SK-N-SH (cell line): ENCODE results near the gene PPP1R9B. TPM values are rescaled to one million over a fixed set of nuclear protein-coding genes. Genes with fewer than 3 reads are reported as not detected.

Experiments
- CTCF ChIA-PET: fragments of 300-600, 350-600 bp; formaldehyde crosslinking; extraction: SDS; loops from one replicate; lab custom pipeline; 2021; lab: Yijun Ruan, JAX
- POLR2A ChIA-PET: fragments of 350-600 bp; sonication (Branson Sonifier 250); formaldehyde crosslinking; extraction: SDS; loops from one replicate; lab custom pipeline; 2020; ENCODE audit warnings: antibody characterized with exemption, inconsistent platforms; lab: Yijun Ruan, JAX
- DNase-seq: peaks from one replicate; pipeline ENCODE4 v3.0.0; 2012
- H2AFZ ChIP-seq: fragments of 200-600 bp; sonication (generic); 2 replicates; pipeline ENCODE4 v1.8.1; 2016; ENCODE audit warnings: antibody characterized with exemption, mild to moderate bottlenecking, low read depth
- H3F3A ChIP-seq: fragments of 200-600 bp; sonication (generic); replicated peaks from 2 replicates; pipeline ENCODE3; 2016; ENCODE audit warnings: antibody characterized with exemption, mild to moderate bottlenecking; ENCODE audit not compliant: insufficient read depth
- H3K27ac ChIP-seq, 2 experiments: fragments of 200-500 bp in 1 of 2; fragments of 200-600 bp in 1 of 2; sonication (Bioruptor generic) in 1 of 2; sonication (generic), shearing (Covaris generic) in 1 of 2; 2 replicates each; pipeline versions ENCODE4 v1.5.1 to v1.6.1; 2014 to 2016; ENCODE audit warnings: low read depth in 2 of 2, inconsistent platforms in 1 of 2, low read length in 1 of 2, mild to moderate bottlenecking in 1 of 2, mixed read lengths in 1 of 2
- H3K27me3 ChIP-seq: fragments of 200-600 bp; sonication (generic), shearing (Covaris generic); 2 replicates; pipeline ENCODE4 v1.6.1; 2016; ENCODE audit warnings: mixed run types; ENCODE audit not compliant: insufficient read depth
- H3K36me3 ChIP-seq, 2 experiments: fragments of 200-500 bp in 1 of 2; fragments of 200-600 bp in 1 of 2; sonication (Bioruptor generic) in 1 of 2; sonication (generic) in 1 of 2; replicated peaks in 1 of 2; 2 replicates each; pipeline versions ENCODE3 to v1.5.1; 2014 to 2016; ENCODE audit warnings: low read length in 1 of 2, mild to moderate bottlenecking in 1 of 2; ENCODE audit not compliant: insufficient read depth in 2 of 2, control insufficient read depth in 1 of 2
- H3K4me1 ChIP-seq, 2 experiments: fragments of 200-500 bp in 1 of 2; fragments of 200-600 bp in 1 of 2; sonication (Bioruptor generic) in 1 of 2; sonication (generic), shearing (Covaris generic) in 1 of 2; 2 replicates each; pipeline versions ENCODE4 v1.5.1 to v1.6.1; 2014 to 2016; ENCODE audit warnings: low read depth in 1 of 2, low read length in 1 of 2, mixed run types in 1 of 2; ENCODE audit not compliant: insufficient read depth in 2 of 2, control insufficient read depth in 1 of 2
- H3K4me2 ChIP-seq: fragments of 200-600 bp; sonication (generic), shearing (Covaris generic); 2 replicates; pipeline ENCODE4 v1.6.1; 2017; ENCODE audit warnings: mixed run types
- H3K4me3 ChIP-seq, 2 experiments: fragments of 200-500 bp in 1 of 2; fragments of 200-600 bp in 1 of 2; sonication (Bioruptor generic) in 1 of 2; sonication (generic), shearing (Covaris generic) in 1 of 2; 2 replicates each; pipeline versions ENCODE4 v1.5.1 to v1.8.1; 2014 to 2016; ENCODE audit warnings: low read depth in 2 of 2, inconsistent platforms in 1 of 2, low read length in 1 of 2, mild to moderate bottlenecking in 1 of 2, mixed read lengths in 1 of 2, moderate library complexity in 1 of 2
- H3K79me2 ChIP-seq: fragments of 200-600 bp; sonication (generic); 2 replicates; pipeline ENCODE4 v1.8.1; 2017; ENCODE audit warnings: mild to moderate bottlenecking; ENCODE audit not compliant: insufficient read depth
- H3K9ac ChIP-seq: fragments of 200-600 bp; sonication (generic); 2 replicates; pipeline ENCODE4 v1.6.1; 2017; ENCODE audit warnings: mixed run types
- H3K9me2 ChIP-seq: fragments of 200-600 bp; sonication (generic); 2 replicates; pipeline ENCODE4 v1.6.1; 2017; ENCODE audit warnings: mixed run types
- H3K9me3 ChIP-seq: fragments of 200-600 bp; sonication (generic); 2 replicates; pipeline ENCODE4 v1.6.1; 2017; ENCODE audit warnings: mixed run types, mild to moderate bottlenecking, moderate library complexity
- H4K20me1 ChIP-seq: fragments of 200-600 bp; sonication (generic); 2 replicates; pipeline ENCODE4 v1.6.1; 2017; ENCODE audit warnings: mild to moderate bottlenecking, mixed run types; ENCODE audit not compliant: insufficient read depth
- CTCF ChIP-seq: fragments of 200-600 bp; sonication (generic); IDR thresholded peaks from 2 replicates; pipeline ENCODE4 v1.6.1; 2017; ENCODE audit warnings: antibody characterized with exemption, mild to moderate bottlenecking, moderate library complexity
- ELF1 ChIP-seq: IDR thresholded peaks from 2 replicates; pipeline ENCODE4 v1.4.0; 2012
- FOSL2 ChIP-seq: IDR thresholded peaks from 2 replicates; pipeline ENCODE4 v1.4.0; 2012; ENCODE audit warnings: low read depth, mild to moderate bottlenecking, moderate library complexity, borderline replicate concordance
- FOXJ3 ChIP-seq: sonication (generic); formaldehyde crosslinking; IDR thresholded peaks from 2 replicates; pipeline ENCODE4 v1.5.1; 2020; ENCODE audit warnings: mild to moderate bottlenecking, missing genetic modification reagents
- GABPA ChIP-seq: IDR thresholded peaks from 2 replicates; pipeline ENCODE4 v1.4.0; 2012; ENCODE audit warnings: low read depth, mild to moderate bottlenecking
- GATA2 ChIP-seq: sonication (generic); formaldehyde crosslinking; IDR thresholded peaks from 2 replicates; pipeline ENCODE4 v1.5.0; 2020; ENCODE audit warnings: mild to moderate bottlenecking, missing genetic modification reagents
- JUND ChIP-seq: IDR thresholded peaks from 2 replicates; pipeline ENCODE4 v1.4.0; 2012
- NFIC ChIP-seq: IDR thresholded peaks from 2 replicates; pipeline ENCODE4 v1.4.0; 2012; ENCODE audit warnings: borderline replicate concordance
- PBX3 ChIP-seq: IDR thresholded peaks from 2 replicates; pipeline ENCODE4; 2012
- RCOR1 ChIP-seq: fragments of 150-350 bp; IDR thresholded peaks from 2 replicates; pipeline ENCODE4 v1.6.1; 2017; ENCODE audit warnings: antibody characterized with exemption, low read length
- RXRA ChIP-seq: IDR thresholded peaks from 2 replicates; pipeline ENCODE4 v1.4.0; 2012; ENCODE audit warnings: low read depth, mild to moderate bottlenecking, borderline replicate concordance
- TAF1 ChIP-seq: IDR thresholded peaks from 2 replicates; pipeline ENCODE4 v1.6.1; 2012; ENCODE audit warnings: low read depth, mild to moderate bottlenecking, low read length, moderate library complexity, borderline replicate concordance
- TCF12 ChIP-seq: IDR thresholded peaks from 2 replicates; pipeline ENCODE4 v1.4.0; 2012
- YY1 ChIP-seq: IDR thresholded peaks from 2 replicates; pipeline ENCODE4 v1.4.0; 2012; ENCODE audit warnings: low read depth, mild to moderate bottlenecking
- WGBS: methylation state at CpG from one replicate; pipeline ENCODE4 v1.1.6; 2017; ENCODE audit warnings: low lambda C conversion rate; 5-methylcytosine and 5-hydroxymethylcytosine counted together
- polyA plus RNA-seq, 3 experiments: library from polyadenylated mRNA; depleted of rRNA; stranded (reverse); fragments of >200 nt; gene quantifications; 2 replicates each; pipeline ENCODE4 v1.2.3, GENCODE V29; 2012
- TF ChIP-seq, protein P1 (sequence below): fragments of 150-350 bp; IDR thresholded peaks from 2 replicates; pipeline ENCODE4 v1.6.1; 2016; ENCODE audit warnings: mild to moderate bottlenecking, low read depth, low read length

Gene PPP1R9B
- polyA plus RNA-seq, 1 of the 3 experiments (the other 2 are of a cell fraction) = 35.2 TPM

GRCh38 chr17:50096092-50096491 is 54.4 kb downstream of the PPP1R9B start:
- H3K79me2 ChIP-seq = no peaks in the 10 kb centered on the region
- H2AFZ ChIP-seq = no peak overlapping the region
- ChIA-PET POLR2A (interaction anchor here (1.0 kb wide), 1 partner anchor 56 kb away, joined by 3 read pairs; no protein-coding TSS in a partner anchor), CTCF (interaction anchor here (0.9 to 15.0 kb wide), 12 partner anchors 9 to 301 kb away, joined by 3 to 297 read pairs (median 16); partner anchors contain the start of gene LRRC59)
- peaks cover 3 to 22% of the 10 kb centered on the region in 2 experiments; a peak in 1 of 4 replicates for H3K4me1 ChIP-seq
- H3K36me3 ChIP-seq = peaks cover 6 to 21% of the 10 kb centered on the region in 2 experiments
- H3K4me3 ChIP-seq = peak overlapping the region; percentile 75 to 84
- no peak overlapping the region for H3K27ac ChIP-seq
- no peak for DNase-seq
- no peaks in the 10 kb centered on the region for H3K9me3 ChIP-seq
- H3K27me3 ChIP-seq = no peaks in the 10 kb centered on the region
- TF ChIP-seq CTCF = no peak
- TF ChIP-seq RXRA = no peak
- TF ChIP-seq RCOR1 = no peak
- TF ChIP-seq GABPA = no peak
- TF ChIP-seq TCF12 = no peak
- no peak for TF ChIP-seq PBX3
- TF ChIP-seq GATA2 (CRISPR knock-in tag) = no peak
- TF ChIP-seq TAF1 = no peak
- TF ChIP-seq FOXJ3 (CRISPR knock-in tag) = no peak
- TF ChIP-seq ELF1 = no peak
- no peak for TF ChIP-seq JUND
- no peak for TF ChIP-seq FOSL2
- TF ChIP-seq YY1 = no peak
- TF ChIP-seq, protein P1, sequence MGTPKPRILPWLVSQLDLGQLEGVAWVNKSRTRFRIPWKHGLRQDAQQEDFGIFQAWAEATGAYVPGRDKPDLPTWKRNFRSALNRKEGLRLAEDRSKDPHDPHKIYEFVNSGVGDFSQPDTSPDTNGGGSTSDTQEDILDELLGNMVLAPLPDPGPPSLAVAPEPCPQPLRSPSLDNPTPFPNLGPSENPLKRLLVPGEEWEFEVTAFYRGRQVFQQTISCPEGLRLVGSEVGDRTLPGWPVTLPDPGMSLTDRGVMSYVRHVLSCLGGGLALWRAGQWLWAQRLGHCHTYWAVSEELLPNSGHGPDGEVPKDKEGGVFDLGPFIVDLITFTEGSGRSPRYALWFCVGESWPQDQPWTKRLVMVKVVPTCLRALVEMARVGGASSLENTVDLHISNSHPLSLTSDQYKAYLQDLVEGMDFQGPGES = no peak
- no peak for TF ChIP-seq NFIC
- H3K9me2 ChIP-seq = no peaks in the 10 kb centered on the region
- peaks cover 48% of the 10 kb centered on the region for H3F3A ChIP-seq
- peaks cover 25% of the 10 kb centered on the region for H4K20me1 ChIP-seq
- peak overlapping the region; percentile 82 for H3K9ac ChIP-seq
- H3K4me2 ChIP-seq = peak overlapping the region; percentile 100
- WGBS = 60% methylated on average over 5 of the region's 6 CpGs
